HL-60 (cell line): Measurements from ENCODE around the gene HPSE2.

ENCODE experiments used
- POLR2AphosphoS5 ChIP-seq: IDR thresholded peaks from 2 replicates; pipeline ENCODE4 v1.6.1; 2012; ENCODE audit warnings: low read depth
- SPI1 ChIP-seq: IDR thresholded peaks from 2 replicates; pipeline ENCODE4 v1.6.1; 2012; ENCODE audit warnings: low read depth, mild to moderate bottlenecking, borderline replicate concordance
- TF ChIP-seq, protein P1 (sequence below): IDR thresholded peaks from one replicate; pipeline ENCODE4 v1.5.1; 2011; ENCODE audit warnings: low read length, control low read depth, inconsistent platforms; ENCODE audit not compliant: insufficient read depth
- TF ChIP-seq, protein P2 (sequence below): IDR thresholded peaks from 2 replicates; pipeline ENCODE4 v1.6.1; 2012; ENCODE audit warnings: low read depth; ENCODE audit not compliant: insufficient replicate concordance

GRCh38 chr10:98407744-98408241, 827.9 kb downstream of the HPSE2 start:
- TF ChIP-seq, protein P1, sequence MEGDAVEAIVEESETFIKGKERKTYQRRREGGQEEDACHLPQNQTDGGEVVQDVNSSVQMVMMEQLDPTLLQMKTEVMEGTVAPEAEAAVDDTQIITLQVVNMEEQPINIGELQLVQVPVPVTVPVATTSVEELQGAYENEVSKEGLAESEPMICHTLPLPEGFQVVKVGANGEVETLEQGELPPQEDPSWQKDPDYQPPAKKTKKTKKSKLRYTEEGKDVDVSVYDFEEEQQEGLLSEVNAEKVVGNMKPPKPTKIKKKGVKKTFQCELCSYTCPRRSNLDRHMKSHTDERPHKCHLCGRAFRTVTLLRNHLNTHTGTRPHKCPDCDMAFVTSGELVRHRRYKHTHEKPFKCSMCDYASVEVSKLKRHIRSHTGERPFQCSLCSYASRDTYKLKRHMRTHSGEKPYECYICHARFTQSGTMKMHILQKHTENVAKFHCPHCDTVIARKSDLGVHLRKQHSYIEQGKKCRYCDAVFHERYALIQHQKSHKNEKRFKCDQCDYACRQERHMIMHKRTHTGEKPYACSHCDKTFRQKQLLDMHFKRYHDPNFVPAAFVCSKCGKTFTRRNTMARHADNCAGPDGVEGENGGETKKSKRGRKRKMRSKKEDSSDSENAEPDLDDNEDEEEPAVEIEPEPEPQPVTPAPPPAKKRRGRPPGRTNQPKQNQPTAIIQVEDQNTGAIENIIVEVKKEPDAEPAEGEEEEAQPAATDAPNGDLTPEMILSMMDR, result no peak
- TF ChIP-seq POLR2AphosphoS5, result no peak
- no peak for TF ChIP-seq SPI1
- TF ChIP-seq, protein P2, sequence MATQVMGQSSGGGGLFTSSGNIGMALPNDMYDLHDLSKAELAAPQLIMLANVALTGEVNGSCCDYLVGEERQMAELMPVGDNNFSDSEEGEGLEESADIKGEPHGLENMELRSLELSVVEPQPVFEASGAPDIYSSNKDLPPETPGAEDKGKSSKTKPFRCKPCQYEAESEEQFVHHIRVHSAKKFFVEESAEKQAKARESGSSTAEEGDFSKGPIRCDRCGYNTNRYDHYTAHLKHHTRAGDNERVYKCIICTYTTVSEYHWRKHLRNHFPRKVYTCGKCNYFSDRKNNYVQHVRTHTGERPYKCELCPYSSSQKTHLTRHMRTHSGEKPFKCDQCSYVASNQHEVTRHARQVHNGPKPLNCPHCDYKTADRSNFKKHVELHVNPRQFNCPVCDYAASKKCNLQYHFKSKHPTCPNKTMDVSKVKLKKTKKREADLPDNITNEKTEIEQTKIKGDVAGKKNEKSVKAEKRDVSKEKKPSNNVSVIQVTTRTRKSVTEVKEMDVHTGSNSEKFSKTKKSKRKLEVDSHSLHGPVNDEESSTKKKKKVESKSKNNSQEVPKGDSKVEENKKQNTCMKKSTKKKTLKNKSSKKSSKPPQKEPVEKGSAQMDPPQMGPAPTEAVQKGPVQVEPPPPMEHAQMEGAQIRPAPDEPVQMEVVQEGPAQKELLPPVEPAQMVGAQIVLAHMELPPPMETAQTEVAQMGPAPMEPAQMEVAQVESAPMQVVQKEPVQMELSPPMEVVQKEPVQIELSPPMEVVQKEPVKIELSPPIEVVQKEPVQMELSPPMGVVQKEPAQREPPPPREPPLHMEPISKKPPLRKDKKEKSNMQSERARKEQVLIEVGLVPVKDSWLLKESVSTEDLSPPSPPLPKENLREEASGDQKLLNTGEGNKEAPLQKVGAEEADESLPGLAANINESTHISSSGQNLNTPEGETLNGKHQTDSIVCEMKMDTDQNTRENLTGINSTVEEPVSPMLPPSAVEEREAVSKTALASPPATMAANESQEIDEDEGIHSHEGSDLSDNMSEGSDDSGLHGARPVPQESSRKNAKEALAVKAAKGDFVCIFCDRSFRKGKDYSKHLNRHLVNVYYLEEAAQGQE, result no peak
